GM12878 (cell line): ENCODE measurements around the gene RBM15. TPM values are rescaled to one million over a fixed set of nuclear protein-coding genes. Genes with fewer than 3 reads are reported as not detected.

Source experiments
- ATAC-seq: fragments of 200-7000 bp; cut with Tn5 transposase; 3 replicates; pipeline ENCODE4 v1.9.1; 2020; ENCODE audit warnings: mild to moderate bottlenecking, moderate library complexity
- BruUV-seq: library from RNA; stranded (reverse); fragments of 400-500 nt; replicated peaks from 2 replicates; lab custom pipeline; 2021; lab: Mats Ljungman, UMichigan
- CTCF ChIA-PET: fragments of 300-600 bp; sonication (Branson Sonifier 250); formaldehyde crosslinking; extraction: SDS; loops from one replicate; lab custom pipeline; 2021; ENCODE audit warnings: inconsistent platforms; lab: Yijun Ruan, JAX
- POLR2A ChIA-PET: fragments of 350-600 bp; formaldehyde crosslinking; extraction: SDS; loops from one replicate; lab custom pipeline; 2021; ENCODE audit warnings: inconsistent platforms; lab: Charles Lee
- RAD21 ChIA-PET: fragments of 300-600 bp; sonication (Branson Sonifier 250); formaldehyde crosslinking; loops from one replicate; lab custom pipeline; 2023; ENCODE audit warnings: antibody characterized with exemption; ENCODE audit not compliant: unreplicated experiment; lab: Charles Lee
- SMC1A ChIA-PET: fragments of 300-600 bp; sonication (Branson Sonifier 250); formaldehyde crosslinking; loops from one replicate; lab custom pipeline; 2023; ENCODE audit not compliant: unreplicated experiment, uncharacterized antibody; lab: Charles Lee
- DNase-seq: peaks from one replicate; pipeline ENCODE4 v3.0.0-alpha.2; 2011; ENCODE audit warnings: low read depth, low spot score
- FAIRE-seq: peaks from 3 replicates; lab custom pipeline; 2011; peaks lifted over from hg19 to GRCh38; lab: Jason Lieb, UNC
- H2AFZ ChIP-seq: 2 replicates; pipeline ENCODE4 v1.6.0; 2011; ENCODE audit warnings: low read depth, low read length, control low read depth; ENCODE audit not compliant: control insufficient read depth
- H3K27ac ChIP-seq: 2 replicates; pipeline ENCODE4 v1.5.1; 2011; ENCODE audit warnings: control low read depth; ENCODE audit not compliant: control insufficient read depth, insufficient read depth
- H3K27me3 ChIP-seq, 2 experiments: replicated peaks in 1 of 2; 2 replicates each; pipeline versions ENCODE4 v1.6.0 to v1.6.1; 2011; ENCODE audit warnings: low read length in 1 of 2; ENCODE audit not compliant: control insufficient read depth in 2 of 2, insufficient read depth in 2 of 2
- H3K36me3 ChIP-seq, 2 experiments: 2 replicates each; pipeline ENCODE4 v1.5.1; 2011; ENCODE audit warnings: low read length in 1 of 2; ENCODE audit not compliant: control insufficient read depth in 2 of 2, insufficient read depth in 2 of 2
- H3K4me1 ChIP-seq: 2 replicates; pipeline ENCODE4 v1.6.1; 2011; ENCODE audit warnings: mild to moderate bottlenecking, low read length, moderate library complexity, mixed read lengths; ENCODE audit not compliant: control insufficient read depth, insufficient read depth
- H3K4me2 ChIP-seq: 2 replicates; pipeline ENCODE4 v1.6.0; 2011; ENCODE audit warnings: control low read depth; ENCODE audit not compliant: control insufficient read depth, insufficient read depth
- H3K4me3 ChIP-seq: fragments of 200-600 bp; sonication (generic); 2 replicates; pipeline ENCODE4 v1.5.1; 2016
- H3K79me2 ChIP-seq: 2 replicates; pipeline ENCODE4 v1.6.0; 2011; ENCODE audit warnings: low read length; ENCODE audit not compliant: control insufficient read depth, insufficient read depth
- H3K9ac ChIP-seq: 2 replicates; pipeline ENCODE4 v1.8.0; 2011; ENCODE audit warnings: low read length, control low read depth, mixed read lengths; ENCODE audit not compliant: control insufficient read depth, insufficient read depth
- H3K9me3 ChIP-seq: replicated peaks from 3 replicates; pipeline ENCODE4 v1.5.1; 2011; ENCODE audit warnings: mild to moderate bottlenecking, low read length; ENCODE audit not compliant: control insufficient read depth, insufficient read depth
- H4K20me1 ChIP-seq: 2 replicates; pipeline ENCODE4 v1.6.0; 2011; ENCODE audit not compliant: control insufficient read depth, insufficient read depth
- FOS ChIP-seq: IDR thresholded peaks from 3 replicates; pipeline ENCODE4 v1.6.1; 2011; ENCODE audit warnings: borderline replicate concordance; ENCODE audit not compliant: insufficient read length; ENCODE audit errors: extremely low read depth
- POLR2AphosphoS2 ChIP-seq: IDR thresholded peaks from 2 replicates; pipeline ENCODE4 v1.6.1; 2011; ENCODE audit warnings: low read depth, mild to moderate bottlenecking, low read length, improper control_type of control experiment, moderate library complexity
- RELA ChIP-seq: fragments of 450-650 bp; IDR thresholded peaks from 2 replicates; pipeline ENCODE4 v1.8.0; 2014; ENCODE audit warnings: borderline replicate concordance; ENCODE audit not compliant: partially characterized antibody
- SPI1 ChIP-seq: IDR thresholded peaks from 2 replicates; pipeline ENCODE4 v1.6.1; 2011; ENCODE audit warnings: low read depth, mild to moderate bottlenecking, low read length, moderate library complexity, borderline replicate concordance; ENCODE audit not compliant: insufficient read depth
- TBL1XR1 ChIP-seq: IDR thresholded peaks from 2 replicates; pipeline ENCODE4 v1.6.1; 2012; ENCODE audit warnings: low read depth, low read length, improper control_type of control experiment
- ZNF24 ChIP-seq: fragments of 450-650 bp; IDR thresholded peaks from 2 replicates; pipeline ENCODE4 v1.6.1; 2017; ENCODE audit warnings: antibody characterized with exemption, mild to moderate bottlenecking
- ZNF384 ChIP-seq: IDR thresholded peaks from 2 replicates; pipeline ENCODE4 v1.6.1; 2012; ENCODE audit warnings: low read depth, mild to moderate bottlenecking, low read length, improper control_type of control experiment, borderline replicate concordance
- WGBS: methylation state at CpG from one replicate; pipeline ENCODE4 v1.1.6; 2016; ENCODE audit warnings: low lambda C conversion rate; ENCODE audit not compliant: insufficient replicate concordance, insufficient coverage; ENCODE audit errors: missing lambda C conversion rate; 5-methylcytosine and 5-hydroxymethylcytosine counted together
- in situ Hi-C: fragments of 300-500 bp; cut with MboI; formaldehyde crosslinking; loops from 9 replicates; pipeline ENCODE4 v1.14.3; 2018; ENCODE audit warnings: mixed read lengths
- intact Hi-C: fragments of 100-400 bp; cut with micrococcal nuclease; formaldehyde crosslinking; loops from one replicate; pipeline ENCODE4 v1.14.2; 2022; ENCODE audit not compliant: unreplicated experiment
- polyA plus RNA-seq, 11 experiments: library from polyadenylated mRNA; depleted of rRNA in 4 of 11; unstranded in 6 of 11; stranded (reverse) in 5 of 11; fragments of >200 nt; fragmentation: Nextera tagmentation in 4 of 11; fragmentation: Illumina TruSeq in 1 of 11; extraction: Ambion mirVana in 4 of 11; extraction: Trizol in 1 of 11; gene quantifications; 1 replicate in 1 of 11; 2 replicates in 10 of 11; pipeline versions ENCODE4 v1.2.1 to v1.2.3, GENCODE V29; 2011 to 2016; ENCODE audit warnings: inconsistent platforms in 2 of 11, missing spikeins in 2 of 11, low read depth in 1 of 11
- total RNA-seq, 4 experiments: library from RNA; depleted of rRNA in 3 of 4; stranded (reverse); fragments of >200 nt in 3 of 4; fragmentation: Illumina TruSeq in 1 of 4; extraction: Trizol in 1 of 4; gene quantifications; 2 replicates each; pipeline versions ENCODE4 v1.2.1 to v1.2.3, GENCODE V29; 2013 to 2021
- TF ChIP-seq, protein P1 (sequence below), 3 experiments: IDR thresholded peaks in 2 of 3; conservative IDR thresholded peaks in 1 of 3; 2 replicates each; pipeline ENCODE4 v1.5.1; 2011; ENCODE audit warnings: low read depth in 3 of 3, low read length in 3 of 3, mild to moderate bottlenecking in 3 of 3, control low read depth in 2 of 3, moderate library complexity in 2 of 3, inconsistent platforms in 1 of 3, mixed read lengths in 1 of 3; ENCODE audit not compliant: control insufficient read depth in 2 of 3, insufficient read depth in 1 of 3; ENCODE audit errors: extremely low read depth in 1 of 3
- TF ChIP-seq, protein P2 (sequence below): IDR thresholded peaks from 2 replicates; pipeline ENCODE4 v1.6.1; 2011; ENCODE audit warnings: borderline replicate concordance, low read depth, mild to moderate bottlenecking, moderate library complexity, low read length; ENCODE audit not compliant: insufficient read depth, poor library complexity, severe bottlenecking
- TF ChIP-seq, protein P3 (sequence below): IDR thresholded peaks from 2 replicates; pipeline ENCODE4 v1.6.1; 2011; ENCODE audit warnings: borderline replicate concordance, low read depth, mild to moderate bottlenecking, moderate library complexity, mixed read lengths, low read length; ENCODE audit not compliant: insufficient read depth; ENCODE audit errors: extremely low read length

RBM15 gene
- total and polyA plus RNA-seq, 10 of the 15 experiments (the other 5 are each of a cell fraction or from before 2014, with no cell fraction given): 3.1 to 63.2 (median 26.7) TPM

DNA sequence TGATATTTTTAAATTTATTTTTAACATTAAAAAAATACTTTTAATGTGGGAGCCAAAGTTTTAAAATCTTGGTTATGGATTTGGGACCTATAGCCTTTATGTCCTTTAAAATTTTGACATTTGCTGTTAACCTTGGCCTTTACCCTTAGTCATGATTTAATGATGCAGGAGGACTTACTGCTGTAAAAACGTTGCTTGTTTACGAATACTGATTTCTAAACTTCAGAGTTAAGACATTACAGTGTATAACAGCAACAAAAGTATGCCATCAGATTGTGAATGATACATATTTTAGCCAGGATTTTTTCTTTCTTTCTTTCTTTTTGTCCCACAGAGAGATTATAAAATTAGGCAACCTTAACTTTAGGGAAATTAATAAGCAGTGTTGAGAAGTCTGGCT, 8.9 kb downstream of the RBM15 start:
- ChIA-PET CTCF (interaction anchor here (0.9 to 3.8 kb wide), 7 partner anchors 9 to 144 kb away, joined by 3 to 31 read pairs (median 5); partner anchors contain the start of gene RBM15), RAD21 (interaction anchor here (1.0 to 6.2 kb wide), 4 partner anchors 10 to 39 kb away, joined by 4 to 42 read pairs (median 20); partner anchors contain the start of gene RBM15)
- Histone ChIP-seq H2AFZ (no peak overlapping the region), H3K4me2 (peak overlapping the region; percentile 53), H3K4me3 (peak overlapping the region; percentile 35; the same call in 1 of the 2 replicates), H3K79me2 (peaks cover 97% of the 10 kb centered on the region), H3K36me3 (peaks cover 4 to 14% of the 10 kb centered on the region in 2 experiments)
- intact Hi-C loops (no loop called here), in situ Hi-C loops (no loop called here)
- ATAC-seq (no peak), DNase-seq (no peak), FAIRE-seq (no peak)
- peak; percentile 81 for TF ChIP-seq ZNF24
- no peak for TF ChIP-seq ZNF384
- TF ChIP-seq, all 136 proteins: peak for 1
- WGBS: 38% methylated on average over 2 of the region's 2 CpGs
- BruUV-seq: no TSS peak
- no peak overlapping the region for H3K9ac ChIP-seq
- peak overlapping the region; percentile 43; the same call in 1 of the 2 replicates for H3K27ac ChIP-seq
- H3K9me3 ChIP-seq: no peaks in the 10 kb centered on the region
- ChIA-PET SMC1A (interaction anchor here (1.7 to 5.8 kb wide), 11 partner anchors 8 to 140 kb away, joined by 3 to 51 read pairs (median 8); partner anchors contain the start of genes KCNC4, LAMTOR5 and RBM15), POLR2A (interaction anchor here (1.1 to 4.3 kb wide), 7 partner anchors 9 to 36 kb away, joined by 3 to 34 read pairs (median 3); partner anchors contain the start of gene RBM15)
- H3K27me3 ChIP-seq: no peaks in the 10 kb centered on the region
- peaks cover 10% of the 10 kb centered on the region for H3K4me1 ChIP-seq
- H4K20me1 ChIP-seq: no peaks in the 10 kb centered on the region

DNA sequence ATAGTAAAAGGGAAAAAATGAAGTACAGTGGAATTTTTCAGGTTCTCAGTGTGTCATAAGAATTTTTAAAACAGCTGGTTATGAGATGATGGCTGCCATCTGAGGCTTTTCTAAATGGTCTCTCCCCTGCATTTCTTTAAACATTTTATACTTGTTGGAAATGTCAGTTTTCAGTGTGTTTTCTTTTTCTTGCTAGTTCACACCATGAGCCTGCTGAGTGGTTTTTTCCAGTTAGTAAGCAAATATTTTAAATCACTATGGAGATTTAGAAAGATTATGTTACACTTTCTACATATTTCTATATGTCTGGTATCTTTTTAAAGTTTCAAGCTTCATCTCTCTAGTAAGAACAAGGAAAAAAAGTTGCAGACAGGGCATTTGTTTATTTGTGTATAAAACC, 9.6 kb downstream of the RBM15 start:
- intact Hi-C loops (no loop called here), in situ Hi-C loops (no loop called here)
- Histone ChIP-seq H3K9ac (no peak overlapping the region; the same call in 1 of the 2 replicates), H3K4me2 (peak overlapping the region; percentile 53; the same call in 1 of the 2 replicates), H3K27ac (peak overlapping the region; percentile 33; the same call in 1 of the 2 replicates), H3K36me3 (peaks cover 4 to 14% of the 10 kb centered on the region in 2 experiments), H3K4me1 (peaks cover 10% of the 10 kb centered on the region), H2AFZ (no peak overlapping the region), H3K27me3 (no peaks in the 10 kb centered on the region), H3K9me3 (no peaks in the 10 kb centered on the region), H3K79me2 (peaks cover 97% of the 10 kb centered on the region), H4K20me1 (no peaks in the 10 kb centered on the region), H3K4me3 (peak overlapping the region; percentile 35; the same call in 1 of the 2 replicates)
- SMC1A ChIA-PET: interaction anchor here (0.7 to 5.8 kb wide), 14 partner anchors 9 to 141 kb away, joined by 3 to 51 read pairs (median 6); partner anchors contain the start of genes KCNC4, LAMTOR5 and RBM15
- ATAC-seq: no peak
- FAIRE-seq: no peak
- no peak for DNase-seq
- RAD21 ChIA-PET: interaction anchor here (1.0 to 6.2 kb wide), 7 partner anchors 11 to 112 kb away, joined by 3 to 42 read pairs (median 4); partner anchors contain the start of gene RBM15
- POLR2A ChIA-PET: interaction anchor here (1.3 to 4.3 kb wide), 5 partner anchors 9 to 35 kb away, joined by 3 to 34 read pairs (median 6); partner anchors contain the start of gene RBM15
- no TSS peak for BruUV-seq
- CTCF ChIA-PET: interaction anchor here (0.9 to 3.8 kb wide), 16 partner anchors 9 to 152 kb away, joined by 3 to 31 read pairs (median 4); partner anchors contain the start of gene RBM15
- no peak for TF ChIP-seq TBL1XR1
- TF ChIP-seq, protein P1, sequence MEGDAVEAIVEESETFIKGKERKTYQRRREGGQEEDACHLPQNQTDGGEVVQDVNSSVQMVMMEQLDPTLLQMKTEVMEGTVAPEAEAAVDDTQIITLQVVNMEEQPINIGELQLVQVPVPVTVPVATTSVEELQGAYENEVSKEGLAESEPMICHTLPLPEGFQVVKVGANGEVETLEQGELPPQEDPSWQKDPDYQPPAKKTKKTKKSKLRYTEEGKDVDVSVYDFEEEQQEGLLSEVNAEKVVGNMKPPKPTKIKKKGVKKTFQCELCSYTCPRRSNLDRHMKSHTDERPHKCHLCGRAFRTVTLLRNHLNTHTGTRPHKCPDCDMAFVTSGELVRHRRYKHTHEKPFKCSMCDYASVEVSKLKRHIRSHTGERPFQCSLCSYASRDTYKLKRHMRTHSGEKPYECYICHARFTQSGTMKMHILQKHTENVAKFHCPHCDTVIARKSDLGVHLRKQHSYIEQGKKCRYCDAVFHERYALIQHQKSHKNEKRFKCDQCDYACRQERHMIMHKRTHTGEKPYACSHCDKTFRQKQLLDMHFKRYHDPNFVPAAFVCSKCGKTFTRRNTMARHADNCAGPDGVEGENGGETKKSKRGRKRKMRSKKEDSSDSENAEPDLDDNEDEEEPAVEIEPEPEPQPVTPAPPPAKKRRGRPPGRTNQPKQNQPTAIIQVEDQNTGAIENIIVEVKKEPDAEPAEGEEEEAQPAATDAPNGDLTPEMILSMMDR (IDR thresholded peaks at IDR 0.05 in 2 of 3, conservative IDR thresholded peaks at IDR 0.05 in 1 of 3; ENCODE audit: control insufficient read depth in 2 of 3, extremely low read depth in 1 of 3, insufficient read depth in 1 of 3, low read depth in 3 of 3, low read length in 3 of 3): no peak
- TF ChIP-seq, protein P2, sequence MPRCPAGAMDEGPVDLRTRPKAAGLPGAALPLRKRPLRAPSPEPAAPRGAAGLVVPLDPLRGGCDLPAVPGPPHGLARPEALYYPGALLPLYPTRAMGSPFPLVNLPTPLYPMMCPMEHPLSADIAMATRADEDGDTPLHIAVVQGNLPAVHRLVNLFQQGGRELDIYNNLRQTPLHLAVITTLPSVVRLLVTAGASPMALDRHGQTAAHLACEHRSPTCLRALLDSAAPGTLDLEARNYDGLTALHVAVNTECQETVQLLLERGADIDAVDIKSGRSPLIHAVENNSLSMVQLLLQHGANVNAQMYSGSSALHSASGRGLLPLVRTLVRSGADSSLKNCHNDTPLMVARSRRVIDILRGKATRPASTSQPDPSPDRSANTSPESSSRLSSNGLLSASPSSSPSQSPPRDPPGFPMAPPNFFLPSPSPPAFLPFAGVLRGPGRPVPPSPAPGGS: no peak
- no peak for TF ChIP-seq FOS
- TF ChIP-seq SPI1: no peak
- TF ChIP-seq POLR2AphosphoS2: no peak
- no peak for TF ChIP-seq RELA
- TF ChIP-seq, protein P3, sequence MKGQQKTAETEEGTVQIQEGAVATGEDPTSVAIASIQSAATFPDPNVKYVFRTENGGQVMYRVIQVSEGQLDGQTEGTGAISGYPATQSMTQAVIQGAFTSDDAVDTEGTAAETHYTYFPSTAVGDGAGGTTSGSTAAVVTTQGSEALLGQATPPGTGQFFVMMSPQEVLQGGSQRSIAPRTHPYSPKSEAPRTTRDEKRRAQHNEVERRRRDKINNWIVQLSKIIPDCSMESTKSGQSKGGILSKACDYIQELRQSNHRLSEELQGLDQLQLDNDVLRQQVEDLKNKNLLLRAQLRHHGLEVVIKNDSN: no peak
